ENCODE measurements around the gene HSPA6.

HSPA6 gene

GRCh38 chr1:161506336-161507223 is 17.8 kb upstream of the HSPA6 start (continued):
- no peak for TF ChIP-seq ZNF792 (tag by site-specific recombination; IDR thresholded peaks at IDR 0.05)
- 0 out of 2 replicates have a peak, but pooled peaks have one; percentile 19 for TF ChIP-seq ZEB2 (tag by site-specific recombination; IDR thresholded peaks at IDR 0.05)
- TF ChIP-seq ZNF10 (tag by site-specific recombination; IDR thresholded peaks at IDR 0.05): no peak
- peak; percentile 93 for TF ChIP-seq ZFHX2 (tag by site-specific recombination; conservative IDR thresholded peaks at IDR 0.05)
- TF ChIP-seq KLF9 (tag by site-specific recombination; IDR thresholded peaks at IDR 0.05; ENCODE audit: low read depth): 0 out of 2 replicates have a peak, but pooled peaks have one; percentile 15
- peak; percentile 85 for TF ChIP-seq EGR2 (tag by site-specific recombination; IDR thresholded peaks at IDR 0.05; ENCODE audit: low read depth)

DNA sequence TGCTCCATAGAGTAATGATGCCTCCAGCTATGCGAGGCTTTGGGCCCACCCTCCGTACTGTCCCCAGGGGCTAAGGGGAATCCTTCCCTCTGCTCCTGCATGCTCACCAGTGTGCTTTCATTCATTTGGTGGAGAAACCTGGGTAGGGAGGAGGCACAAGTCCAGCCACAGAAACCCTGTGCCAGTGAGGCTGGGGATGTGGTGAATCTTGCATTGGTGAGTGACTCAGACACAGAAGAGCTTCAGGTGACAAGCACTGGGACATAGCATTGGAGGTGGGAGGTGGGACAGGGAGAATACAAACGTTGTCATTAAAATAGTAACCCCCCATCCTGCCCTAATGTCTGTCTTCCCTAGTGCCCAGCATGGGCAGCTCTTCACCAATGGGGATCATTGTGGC is 13.9 kb upstream of the HSPA6 start:
- CTCF ChIA-PET: interaction anchor here (1.5 kb wide), 1 partner anchor 23 kb away, joined by 4 read pairs; no protein-coding TSS in a partner anchor
- no peak overlapping the region for H3K4me3 ChIP-seq (ENCODE audit: low read depth, low read length)

More for the DNA sequence above, 13.9 kb upstream of the HSPA6 start:
- Histone ChIP-seq H3K9me3 (ENCODE audit: control insufficient read depth, insufficient read depth, low read depth, low read length) (no peaks in the 10 kb centered on the region), H3K4me1 (ENCODE audit: control insufficient read depth, insufficient read depth, low read length) (peaks cover 9% of the 10 kb centered on the region), H3K27ac (ENCODE audit: extremely low read depth, low read depth, low read length) (no peak overlapping the region), H3K36me3 (ENCODE audit: control insufficient read depth in 2 of 2, insufficient read depth in 1 of 2, low read length in 2 of 2) (no peaks in the 10 kb centered on the region)
- POLR2A ChIA-PET: no interaction called here
- TF ChIP-seq ZNF777 (tag by site-specific recombination; IDR thresholded peaks at IDR 0.05; ENCODE audit: borderline replicate concordance): no peak
- no peak for TF ChIP-seq ZNF121 (tag by site-specific recombination; IDR thresholded peaks at IDR 0.05)
- TF ChIP-seq ZNF248 (tag by site-specific recombination; IDR thresholded peaks at IDR 0.05): no peak
- TF ChIP-seq ZNF398 (tag by site-specific recombination; IDR thresholded peaks at IDR 0.05): no peak
- no peak for TF ChIP-seq ZSCAN30 (tag by site-specific recombination; IDR thresholded peaks at IDR 0.05)
- TF ChIP-seq PRDM4 (tag by site-specific recombination; IDR thresholded peaks at IDR 0.05): no peak
- TF ChIP-seq OSR2 (tag by site-specific recombination; IDR thresholded peaks at IDR 0.05): no peak
- no peak for TF ChIP-seq ZBTB17 (tag by site-specific recombination; IDR thresholded peaks at IDR 0.05)
- no peak for TF ChIP-seq SP3 (tag by site-specific recombination; IDR thresholded peaks at IDR 0.05)
- TF ChIP-seq, protein P1, sequence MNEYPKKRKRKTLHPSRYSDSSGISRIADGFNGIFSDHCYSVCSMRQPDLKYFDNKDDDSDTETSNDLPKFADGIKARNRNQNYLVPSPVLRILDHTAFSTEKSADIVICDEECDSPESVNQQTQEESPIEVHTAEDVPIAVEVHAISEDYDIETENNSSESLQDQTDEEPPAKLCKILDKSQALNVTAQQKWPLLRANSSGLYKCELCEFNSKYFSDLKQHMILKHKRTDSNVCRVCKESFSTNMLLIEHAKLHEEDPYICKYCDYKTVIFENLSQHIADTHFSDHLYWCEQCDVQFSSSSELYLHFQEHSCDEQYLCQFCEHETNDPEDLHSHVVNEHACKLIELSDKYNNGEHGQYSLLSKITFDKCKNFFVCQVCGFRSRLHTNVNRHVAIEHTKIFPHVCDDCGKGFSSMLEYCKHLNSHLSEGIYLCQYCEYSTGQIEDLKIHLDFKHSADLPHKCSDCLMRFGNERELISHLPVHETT (tag by site-specific recombination; IDR thresholded peaks at IDR 0.05): no peak
- TF ChIP-seq ZNF394 (tag by site-specific recombination; IDR thresholded peaks at IDR 0.05; ENCODE audit: borderline replicate concordance): no peak
- TF ChIP-seq ZNF184 (tag by site-specific recombination; IDR thresholded peaks at IDR 0.05): no peak
- TF ChIP-seq ZNF146 (tag by site-specific recombination; IDR thresholded peaks at IDR 0.05): no peak
- no peak for TF ChIP-seq ZNF658 (tag by site-specific recombination; IDR thresholded peaks at IDR 0.05)
- TF ChIP-seq PBX3 (CRISPR knock-in tag; IDR thresholded peaks at IDR 0.05): no peak
- TF ChIP-seq GLI4 (tag by site-specific recombination; IDR thresholded peaks at IDR 0.05): no peak
- no peak for TF ChIP-seq ZNF558 (tag by site-specific recombination; IDR thresholded peaks at IDR 0.05)
